Embryonic facial prominence (tissue), 1 donor: ENCODE results near the gene IL4I1.
A peak's percentile ranks its signal among the peaks of the same experiment; 100 is the strongest.
"Not testable (repeated sequence)": the region's sequence is repeated elsewhere in the genome, so short reads cannot be mapped to it uniquely, and the experiment has no call there.

Source experiments
- DNase-seq: peaks from one replicate; pipeline ENCODE4 v3.0.0-alpha.2; 2016; ENCODE audit errors: extremely low spot score

IL4I1 gene, protein sequence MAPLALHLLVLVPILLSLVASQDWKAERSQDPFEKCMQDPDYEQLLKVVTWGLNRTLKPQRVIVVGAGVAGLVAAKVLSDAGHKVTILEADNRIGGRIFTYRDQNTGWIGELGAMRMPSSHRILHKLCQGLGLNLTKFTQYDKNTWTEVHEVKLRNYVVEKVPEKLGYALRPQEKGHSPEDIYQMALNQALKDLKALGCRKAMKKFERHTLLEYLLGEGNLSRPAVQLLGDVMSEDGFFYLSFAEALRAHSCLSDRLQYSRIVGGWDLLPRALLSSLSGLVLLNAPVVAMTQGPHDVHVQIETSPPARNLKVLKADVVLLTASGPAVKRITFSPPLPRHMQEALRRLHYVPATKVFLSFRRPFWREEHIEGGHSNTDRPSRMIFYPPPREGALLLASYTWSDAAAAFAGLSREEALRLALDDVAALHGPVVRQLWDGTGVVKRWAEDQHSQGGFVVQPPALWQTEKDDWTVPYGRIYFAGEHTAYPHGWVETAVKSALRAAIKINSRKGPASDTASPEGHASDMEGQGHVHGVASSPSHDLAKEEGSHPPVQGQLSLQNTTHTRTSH

DNA sequence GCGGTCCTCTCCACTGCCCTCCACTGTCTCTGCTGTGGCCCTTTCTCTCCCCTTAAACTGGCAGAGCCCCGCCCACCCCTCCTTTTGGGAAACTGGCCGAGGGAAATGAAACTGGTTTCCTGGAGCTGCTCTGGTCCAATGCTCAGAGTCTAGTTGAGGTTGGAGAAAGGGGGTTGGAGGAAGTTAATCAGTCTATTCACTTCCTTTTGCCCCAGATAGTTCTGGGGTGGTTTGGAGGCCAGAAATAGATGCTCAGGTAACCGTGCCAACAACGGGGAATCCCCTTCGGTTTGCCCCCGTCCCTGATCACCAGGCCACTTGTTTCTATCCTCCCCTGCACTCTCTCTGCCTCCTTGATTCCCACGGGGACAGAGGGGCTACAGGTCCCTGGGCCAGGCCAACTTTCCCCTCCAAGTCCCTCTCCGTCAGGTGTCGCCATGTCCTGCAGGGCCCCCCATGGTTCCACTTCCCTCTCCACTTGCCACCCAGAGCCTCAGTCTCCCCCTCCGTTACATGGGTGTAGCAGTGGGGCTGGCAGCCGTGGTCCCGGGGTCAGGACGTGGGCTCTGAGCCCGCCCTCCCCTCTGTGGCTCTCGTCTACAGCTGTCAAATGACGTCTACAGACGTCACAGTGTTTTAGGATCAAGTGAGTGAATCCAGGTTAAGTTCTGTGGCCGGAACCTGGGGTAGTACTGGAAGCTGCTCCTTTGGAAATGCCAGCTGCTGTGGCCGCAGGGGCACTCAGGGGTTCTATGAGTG lies at the start of gene IL4I1:
TSS of gene IL4I1 (minus strand) at position 25 of the 759 bp plus-strand sequence. CDS start 727 bp downstream, outside the sequence.
- DNase-seq, result no peak

DNA sequence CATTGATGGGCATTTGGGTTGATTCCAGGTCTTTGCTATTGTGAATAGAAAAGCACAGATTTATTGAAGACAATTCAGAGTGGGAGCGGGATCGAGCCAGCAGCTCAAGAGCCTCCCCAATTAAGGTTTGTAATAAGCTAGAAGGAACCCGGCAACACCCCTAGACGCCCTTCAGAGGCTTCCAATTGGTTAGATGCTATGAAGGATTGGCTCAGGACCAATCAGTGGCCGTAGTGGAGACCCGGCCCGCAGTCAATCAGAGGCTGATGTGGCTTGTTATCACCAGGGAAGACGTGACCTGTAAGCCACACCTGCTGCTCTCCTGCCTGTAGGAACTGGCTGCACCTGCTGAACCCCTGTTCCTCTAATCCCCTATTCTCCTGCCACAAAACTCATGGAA lies 49.7 kb upstream of the IL4I1 start:
- DNase-seq, result no peak

DNA sequence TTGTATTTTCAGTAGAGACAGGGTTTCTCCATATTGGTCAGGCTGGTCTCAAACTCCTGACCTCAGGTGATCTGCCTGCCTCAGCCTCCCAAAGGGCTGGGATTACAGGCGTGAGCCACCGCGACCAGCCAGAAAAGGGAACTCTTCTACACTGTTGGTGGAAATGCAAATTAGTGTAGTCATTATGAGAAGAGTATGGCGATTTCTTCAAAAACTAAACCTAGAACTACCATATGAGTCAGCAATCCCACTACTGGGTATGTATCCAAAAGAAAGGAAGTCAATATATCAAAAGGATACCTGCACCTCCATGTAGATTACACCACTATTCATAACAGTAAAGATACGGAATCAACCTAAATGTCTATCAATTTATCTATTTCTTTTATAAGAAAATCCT lies 47.9 kb upstream of the IL4I1 start:
- not testable (repeated sequence) for DNase-seq

DNA sequence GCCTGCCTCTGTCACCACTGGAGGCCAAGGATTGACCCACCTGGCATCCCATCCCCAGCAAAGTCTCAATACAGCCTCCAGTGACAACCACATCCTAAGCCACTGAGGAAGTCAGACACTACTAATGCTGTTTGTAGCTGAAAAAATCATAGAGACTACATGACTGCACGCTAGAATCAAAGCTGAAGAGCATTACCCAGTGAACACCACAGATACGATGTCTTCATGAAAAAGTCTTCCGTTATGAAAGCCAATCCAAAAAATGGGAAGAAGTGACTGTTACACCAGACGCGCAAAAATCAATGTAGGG lies 43.8 kb upstream of the IL4I1 start:
- DNase-seq, result no peak

DNA sequence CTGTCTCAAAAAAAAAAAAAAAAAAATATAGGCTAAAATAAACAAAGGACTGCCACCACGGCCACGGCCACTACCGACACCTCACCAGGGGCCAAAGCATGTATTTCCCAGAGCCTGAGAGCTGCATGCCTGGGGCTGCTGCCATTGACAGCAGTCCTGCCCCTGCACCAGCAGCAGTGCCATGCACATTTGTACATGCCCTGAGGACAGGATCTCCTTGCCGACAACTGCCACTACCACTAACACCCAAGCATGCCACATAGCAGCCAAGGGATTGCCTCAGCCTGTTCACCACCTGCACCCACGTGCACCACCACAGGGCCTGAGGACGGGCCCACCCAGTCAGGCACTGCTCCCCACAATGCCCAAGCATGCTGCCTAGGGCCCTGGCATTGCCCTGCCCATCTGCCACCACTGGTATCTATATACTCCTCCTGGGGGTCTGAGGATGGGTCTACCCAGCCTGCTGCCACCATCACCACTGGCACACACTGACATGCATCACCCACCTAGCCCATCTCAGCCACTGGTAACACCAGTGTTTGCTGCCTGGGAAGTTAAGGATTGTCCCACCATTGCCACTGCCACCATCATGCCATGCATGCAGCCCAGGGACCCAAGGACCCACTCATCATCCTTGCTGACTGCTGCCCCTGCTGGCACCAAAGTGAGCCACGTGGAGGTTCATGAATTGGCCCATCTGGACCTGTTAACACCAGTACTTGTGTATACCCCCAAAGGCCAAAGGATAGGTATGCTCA lies 43.2 kb upstream of the IL4I1 start:
- DNase-seq, result no peak

DNA sequence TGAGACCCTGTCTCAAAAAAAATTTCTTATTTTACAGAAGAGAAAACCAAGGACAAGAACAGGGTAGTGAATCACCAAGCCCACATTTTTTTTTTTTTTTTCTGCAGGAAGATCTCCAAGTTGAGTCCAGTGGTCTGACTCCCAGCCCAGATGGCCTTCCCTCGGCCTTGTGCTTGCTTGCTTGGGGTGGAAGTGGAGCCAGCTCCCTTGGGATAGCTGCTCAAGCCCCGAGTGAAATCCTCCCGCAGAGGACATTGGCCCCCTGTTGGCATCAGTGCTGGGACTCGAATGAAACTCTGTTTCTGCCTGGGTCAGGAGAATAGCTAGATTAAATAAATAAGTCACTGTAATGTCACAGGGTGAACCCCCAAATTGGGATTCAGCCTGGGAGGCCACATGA lies 42.0 kb upstream of the IL4I1 start:
- DNase-seq, result no peak

DNA sequence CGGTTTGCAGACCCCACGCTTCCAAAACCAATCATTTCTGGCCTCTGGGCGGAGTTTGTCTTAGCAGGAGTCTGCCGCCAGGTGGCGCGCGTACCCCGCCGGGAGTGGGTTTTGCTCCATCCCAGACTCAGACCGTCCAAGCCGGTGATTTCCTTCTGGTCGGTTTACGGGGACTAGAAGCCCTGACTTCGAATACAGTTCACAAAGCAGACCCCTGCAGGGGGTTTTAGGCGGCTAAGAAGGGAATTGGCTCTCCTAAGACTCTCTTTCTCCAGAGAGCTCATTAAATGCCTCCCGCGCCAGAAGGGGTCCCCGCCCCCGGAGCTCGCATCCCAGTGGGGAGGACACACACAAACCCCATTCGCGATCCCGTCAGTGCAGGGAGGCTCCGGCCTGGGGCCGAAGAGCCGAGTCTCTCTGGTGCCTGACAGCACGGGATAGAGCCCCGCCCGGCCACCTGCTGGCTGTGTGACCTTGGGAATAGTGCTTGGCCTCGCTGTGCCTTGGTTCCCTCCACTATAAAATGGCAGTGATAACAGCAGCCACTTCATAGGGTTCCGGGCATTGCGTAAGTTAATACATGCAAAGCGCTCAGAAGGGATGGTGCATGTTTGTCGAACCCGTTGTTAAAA lies 41.2 kb upstream of the IL4I1 start:
- peak; percentile 44 for DNase-seq

DNA sequence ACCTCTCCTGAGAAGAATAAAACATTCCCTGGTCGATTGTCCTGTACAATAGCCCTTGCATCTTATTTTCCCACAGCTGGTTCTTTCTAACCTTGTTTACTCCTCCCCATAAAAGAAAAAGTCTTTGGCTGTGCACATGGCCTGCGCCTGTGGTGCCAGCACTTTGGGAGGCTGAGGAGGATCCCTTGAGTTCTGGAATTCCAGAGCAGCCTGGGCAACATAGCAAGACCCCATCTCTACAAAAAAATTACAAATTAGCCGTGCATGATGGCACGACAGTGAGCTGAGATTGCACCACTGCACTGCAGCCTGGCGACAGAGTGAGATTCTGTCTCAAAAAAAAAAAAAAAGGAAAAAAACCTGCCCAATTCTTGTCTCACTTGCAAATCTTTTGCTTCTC lies 39.9 kb upstream of the IL4I1 start:
- no peak for DNase-seq

DNA sequence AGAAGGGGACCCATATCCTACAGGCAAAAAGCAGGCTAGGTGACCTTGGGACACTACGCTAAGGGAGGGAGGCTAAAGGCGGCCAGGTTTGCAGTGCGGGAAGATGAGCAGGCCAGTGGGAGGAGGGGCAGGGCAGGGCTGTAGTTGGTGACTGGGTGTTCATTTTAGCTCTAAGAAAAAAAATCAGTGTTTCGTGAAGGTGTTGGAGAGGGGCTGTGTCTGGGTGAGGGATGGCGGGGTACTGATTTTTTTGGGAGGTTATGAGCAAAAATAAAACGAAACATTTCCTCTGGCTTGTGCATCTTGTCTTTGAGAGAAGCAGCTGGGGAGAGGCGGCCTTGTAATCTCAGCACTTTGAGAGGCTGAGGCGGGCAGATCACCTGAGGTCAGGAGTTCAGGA lies 37.0 kb upstream of the IL4I1 start:
- no peak for DNase-seq

DNA sequence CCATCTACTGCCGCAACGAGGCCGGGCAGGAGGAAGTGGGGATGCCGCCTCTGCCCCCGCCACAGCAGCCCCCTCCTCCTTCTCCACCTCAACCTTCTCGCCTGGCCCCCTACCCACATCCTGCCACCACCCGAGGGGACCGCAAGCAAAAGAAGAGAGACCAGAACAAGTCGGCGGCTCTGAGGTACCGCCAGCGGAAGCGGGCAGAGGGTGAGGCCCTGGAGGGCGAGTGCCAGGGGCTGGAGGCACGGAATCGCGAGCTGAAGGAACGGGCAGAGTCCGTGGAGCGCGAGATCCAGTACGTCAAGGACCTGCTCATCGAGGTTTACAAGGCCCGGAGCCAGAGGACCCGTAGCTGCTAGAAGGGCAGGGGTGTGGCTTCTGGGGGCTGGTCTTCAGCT lies 36.0 kb upstream of the IL4I1 start:
- no peak for DNase-seq

DNA sequence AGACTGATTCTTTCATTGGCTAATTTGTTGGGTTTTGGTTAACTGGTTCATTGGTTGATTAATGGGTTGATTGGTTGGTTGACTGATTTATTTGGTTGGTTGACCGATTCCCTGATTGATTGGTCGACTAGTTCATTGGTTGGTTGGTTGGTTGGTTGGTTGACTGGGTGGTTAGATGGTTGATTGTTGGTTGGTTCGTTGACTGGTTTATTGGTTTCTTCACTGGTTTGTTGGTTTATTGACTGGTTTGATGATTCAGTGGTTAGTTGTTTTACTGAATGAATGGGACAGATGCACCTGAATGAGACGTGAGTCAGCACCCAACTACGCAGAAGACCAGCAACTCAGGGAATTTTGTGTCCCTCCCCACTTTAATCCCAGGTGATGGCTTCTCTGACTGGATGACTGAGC lies 35.4 kb upstream of the IL4I1 start:
- no peak for DNase-seq

DNA sequence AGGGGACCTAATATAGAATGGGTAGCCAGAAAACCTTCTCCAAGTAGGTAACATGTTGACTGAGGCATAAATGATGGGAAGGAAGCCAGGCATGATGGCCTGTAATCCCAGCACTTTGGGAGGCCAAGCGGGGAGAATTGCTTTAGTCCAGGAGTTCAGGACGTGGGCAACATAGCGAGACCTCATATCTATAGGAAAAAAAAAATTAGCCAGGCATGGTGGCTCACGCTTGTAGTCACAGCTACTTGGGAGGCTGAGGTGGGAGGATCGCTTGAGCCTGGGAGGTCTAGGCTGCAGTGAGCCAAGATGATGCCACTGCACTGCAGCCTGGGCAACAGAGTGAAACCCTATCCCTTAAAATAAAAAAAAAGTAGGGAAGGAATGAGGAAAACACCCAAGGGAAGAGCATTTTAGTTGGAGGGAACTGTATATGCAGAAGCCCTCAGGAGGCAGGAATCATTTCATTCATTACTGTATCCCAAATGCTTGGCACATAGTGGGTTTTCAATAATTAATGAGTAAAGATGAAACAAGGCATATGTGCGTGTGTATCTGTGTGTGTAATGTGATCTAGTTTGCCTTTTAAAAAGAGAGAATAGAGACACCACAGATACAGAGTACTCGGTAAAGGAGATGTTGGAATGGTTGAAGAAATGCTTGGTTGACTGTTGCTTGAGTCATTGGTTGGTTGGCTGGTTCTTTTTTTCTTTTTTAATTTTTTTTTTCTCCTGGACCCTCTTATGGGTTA lies 34.8 kb upstream of the IL4I1 start:
- DNase-seq, result no peak

DNA sequence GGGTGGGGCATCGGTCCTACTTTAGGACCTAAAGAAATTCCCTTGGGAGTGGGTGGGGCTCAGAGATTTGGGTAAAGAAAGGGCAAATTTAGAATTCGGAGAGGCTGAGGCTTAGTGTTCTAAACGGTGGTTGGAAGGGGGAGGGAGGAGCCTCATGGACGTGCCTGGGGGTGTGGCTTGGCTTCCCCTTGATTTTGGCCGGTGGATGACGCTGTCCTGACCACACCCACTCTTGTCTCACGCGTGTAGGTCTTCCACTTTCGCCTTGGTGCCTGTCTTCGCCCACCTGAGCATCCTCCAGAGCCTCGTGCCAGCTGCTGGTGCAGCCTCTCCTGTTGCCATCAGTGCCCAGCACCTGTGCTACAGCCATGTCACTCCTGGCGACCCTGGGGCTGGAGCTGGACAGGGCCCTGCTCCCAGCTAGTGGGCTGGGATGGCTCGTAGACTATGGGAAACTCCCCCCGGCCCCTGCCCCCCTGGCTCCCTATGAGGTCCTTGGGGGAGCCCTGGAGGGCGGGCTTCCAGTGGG lies 33.9 kb upstream of the IL4I1 start:
- DNase-seq, result no peak

DNA sequence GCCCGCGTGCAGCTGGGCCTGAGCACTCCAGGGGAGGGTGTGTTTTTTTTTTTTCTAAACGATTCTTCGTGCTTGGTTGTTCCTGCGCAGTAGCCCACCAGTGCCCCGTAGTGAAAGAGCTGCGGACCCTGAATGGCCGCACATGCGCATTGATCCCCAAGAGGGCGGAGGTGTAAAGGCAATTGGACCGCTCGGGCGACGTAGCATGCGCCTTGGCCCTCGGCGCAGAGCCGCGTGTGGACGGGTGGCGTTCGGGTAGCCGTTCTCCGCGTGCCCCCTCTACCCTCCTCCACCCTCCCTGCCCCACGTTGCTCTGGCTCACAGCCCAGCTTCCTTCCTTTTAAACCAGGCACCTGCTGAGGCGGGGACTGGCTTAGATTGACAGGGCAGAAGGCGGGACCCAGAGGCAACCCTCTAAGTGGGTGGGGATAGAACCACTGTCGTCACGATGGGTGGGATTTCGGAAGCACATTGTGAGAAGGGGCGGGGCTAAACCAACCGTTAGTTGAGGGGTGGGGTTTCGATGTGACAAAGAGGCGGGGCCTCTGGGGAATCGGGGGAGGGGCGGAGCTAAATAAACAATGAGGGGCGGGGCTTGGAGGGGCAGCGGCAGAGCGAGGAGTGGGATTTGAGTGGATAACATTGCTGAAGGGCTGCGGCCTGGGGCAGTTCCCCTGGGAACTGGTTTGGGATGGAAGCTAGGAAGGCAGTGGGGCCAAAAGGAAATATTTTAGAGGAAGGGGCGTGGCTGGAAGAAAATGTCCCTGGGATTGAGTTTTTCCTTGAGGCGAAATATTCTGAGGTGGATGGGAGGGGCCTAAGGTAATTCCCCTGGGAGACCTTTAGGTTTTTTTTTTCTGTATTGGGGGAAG lies 33.2 kb upstream of the IL4I1 start:
- DNase-seq, result peak; percentile 93

DNA sequence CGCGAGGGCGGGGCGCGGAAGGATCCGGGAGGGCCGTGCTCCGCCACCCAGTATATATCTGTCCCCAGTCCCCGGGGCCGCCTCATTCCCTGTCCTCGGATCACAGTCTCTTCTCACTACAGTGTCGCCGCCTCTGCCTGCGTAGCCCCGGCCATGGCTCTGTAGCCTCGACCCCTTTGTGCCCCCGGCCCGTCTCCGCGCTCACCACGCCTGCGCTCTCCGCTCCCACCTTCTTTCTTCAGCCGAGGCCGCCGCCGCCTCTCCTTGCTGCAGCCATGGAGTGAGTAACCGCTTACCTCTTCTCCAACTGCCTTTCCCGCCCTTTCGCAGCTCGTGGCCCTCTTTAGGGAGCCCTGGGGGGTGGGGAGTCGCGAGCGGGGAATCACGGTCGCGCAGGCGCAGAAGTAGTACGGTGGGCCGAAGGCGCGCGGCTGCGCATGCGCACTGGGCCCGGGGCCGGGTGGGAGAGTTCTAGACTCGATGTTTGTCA lies 32.5 kb upstream of the IL4I1 start, which contains the start of the genes ATF5 and NUP62:
TSS of gene ATF5 (plus strand) at position 85 of the 490 bp plus-strand sequence. CDS start 1,646 bp downstream, outside the sequence.
TSS of gene NUP62 (minus strand) at position 384 of the 490 bp plus-strand sequence. CDS start 19,697 bp downstream, outside the sequence.
- no peak for DNase-seq

DNA sequence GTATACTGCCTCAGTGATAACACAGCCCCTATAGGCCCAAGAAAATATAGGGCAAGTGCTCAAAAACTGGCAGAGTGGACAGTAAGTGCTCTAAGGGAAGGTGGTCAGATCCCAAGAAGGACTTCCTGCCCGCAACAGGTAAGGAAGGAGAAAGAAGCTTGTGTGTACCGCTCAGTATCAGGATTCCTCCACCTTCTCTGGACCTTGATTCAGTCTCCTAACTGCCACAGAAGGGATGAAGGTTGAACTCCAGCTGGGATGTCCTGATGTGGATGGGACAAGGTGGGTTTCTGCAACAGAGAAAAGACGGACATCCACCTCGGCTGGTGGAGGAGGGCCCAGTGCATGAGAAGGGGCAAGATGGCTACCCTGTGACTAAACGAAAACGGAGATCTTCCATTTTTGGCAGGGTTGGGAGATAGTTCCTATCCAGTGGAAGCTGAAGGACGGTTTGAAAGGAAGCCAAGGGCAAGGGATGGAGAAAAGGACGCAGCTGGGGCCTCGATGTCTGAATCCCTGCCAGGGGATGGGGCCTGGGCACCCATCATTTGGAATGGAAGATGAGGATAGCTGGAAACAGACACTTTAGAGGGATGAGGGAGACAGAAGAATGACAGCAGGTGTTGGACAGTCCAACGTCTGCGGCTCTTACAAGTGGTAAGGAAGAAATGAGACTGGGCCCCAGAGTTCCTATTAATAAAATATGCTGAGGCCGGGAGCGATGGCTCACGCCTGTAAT lies 31.0 kb upstream of the IL4I1 start:
- DNase-seq, result no peak

DNA sequence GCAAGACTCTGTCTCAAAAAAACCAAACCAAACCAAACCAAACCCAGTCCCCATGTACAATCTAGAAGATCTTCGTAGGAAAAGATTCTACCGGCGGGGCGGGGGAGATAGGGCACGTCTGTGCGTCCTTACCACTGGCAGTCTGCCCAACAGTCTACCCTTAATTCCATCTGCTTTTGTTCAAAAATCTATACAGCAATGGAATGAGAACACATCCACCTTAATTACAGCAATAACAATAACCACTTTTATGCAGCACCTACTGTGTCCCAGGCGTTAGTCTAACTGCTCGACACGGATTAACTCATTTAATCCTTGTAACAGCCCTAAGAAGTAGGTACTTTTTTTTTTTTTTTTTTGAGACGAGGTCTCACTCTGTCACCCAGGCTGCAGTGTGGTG lies 29.8 kb upstream of the IL4I1 start:
- DNase-seq, result no peak

DNA sequence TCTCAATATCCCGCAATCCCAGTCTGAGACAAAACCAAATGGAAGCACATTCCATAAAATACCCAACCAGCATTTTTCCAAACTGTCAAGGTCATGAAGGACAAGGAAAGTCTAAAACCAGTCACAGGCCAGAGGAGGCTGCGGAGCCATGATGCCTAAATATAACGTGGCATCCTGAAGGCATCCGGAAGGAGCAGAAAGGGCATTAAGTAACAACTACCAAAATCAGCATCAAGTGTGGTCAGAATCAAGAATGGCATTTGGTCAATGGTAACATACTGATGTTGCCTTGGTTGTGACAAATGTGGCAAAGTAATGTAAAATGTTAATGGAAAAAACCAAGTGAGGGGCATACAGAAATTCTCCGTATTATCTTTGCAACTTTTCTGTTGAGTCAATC lies 28.8 kb upstream of the IL4I1 start:
- DNase-seq, result no peak

DNA sequence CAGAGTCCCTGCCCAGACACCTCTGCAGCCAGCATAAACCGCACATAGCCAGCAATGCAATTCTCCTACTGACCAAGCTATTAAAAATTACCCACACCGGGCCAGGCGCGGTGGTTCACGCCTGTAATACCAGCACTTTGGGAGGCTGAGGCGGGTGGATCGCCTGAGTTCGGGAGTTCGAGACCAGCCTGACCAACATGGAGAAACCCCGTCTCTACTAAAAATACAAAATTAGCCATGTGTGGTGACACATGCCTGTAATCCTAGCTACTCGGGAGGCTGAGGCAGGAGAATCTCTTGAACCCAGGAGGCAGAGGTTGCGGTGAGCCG lies 28.2 kb upstream of the IL4I1 start:
- DNase-seq, result not testable (repeated sequence)
